ENCODE measurements around the gene CHST15. TPM values are rescaled to one million over a fixed set of nuclear protein-coding genes. Genes with fewer than 3 reads are reported as not detected.
"Not testable (repeated sequence)": the region's sequence is repeated elsewhere in the genome, so short reads cannot be mapped to it uniquely, and the experiment has no call there.

The CHST15 gene
- polyA plus RNA-seq, 3 donors: 17.5 to 20.6 (median 19.3) TPM

- DNase-seq (ENCODE audit: low read depth in 3 of 3, low spot score in 2 of 3): no peak
Measured at GRCh38 chr10:124100124-124100523, 6.7 kb upstream of the CHST15 start.

- no peak for DNase-seq (ENCODE audit: low read depth in 3 of 3, low spot score in 2 of 3)
Measured at GRCh38 chr10:124099604-124100003, 6.2 kb upstream of the CHST15 start.

- DNase-seq (ENCODE audit: low read depth in 3 of 3, low spot score in 2 of 3): no peak
Measured at GRCh38 chr10:124098575-124098974, 5.2 kb upstream of the CHST15 start.

GRCh38 chr10:124097883-124098282 lies 4.5 kb upstream of the CHST15 start:
- no peak for DNase-seq (ENCODE audit: low read depth in 3 of 3, low spot score in 2 of 3)

- DNase-seq (ENCODE audit: low read depth in 3 of 3, low spot score in 2 of 3): no peak
Measured at GRCh38 chr10:124096494-124096893, 3.1 kb upstream of the CHST15 start.

GRCh38 chr10:124095801-124096200 lies 2.4 kb upstream of the CHST15 start:
- not testable (repeated sequence) for DNase-seq (ENCODE audit: low read depth in 3 of 3, low spot score in 2 of 3)

GRCh38 chr10:124095096-124095495 lies 1.7 kb upstream of the CHST15 start:
- no peak for DNase-seq (ENCODE audit: low read depth in 3 of 3, low spot score in 2 of 3)

GRCh38 chr10:124094419-124094785 lies 1.0 kb upstream of the CHST15 start:
- DNase-seq (ENCODE audit: low read depth in 3 of 3, low spot score in 2 of 3): no peak

GRCh38 chr10:124093774-124094418 lies 498 bp upstream of the CHST15 start:
- DNase-seq (ENCODE audit: low read depth in 3 of 3, low spot score in 2 of 3): not testable (repeated sequence)

- DNase-seq (ENCODE audit: low read depth in 3 of 3, low spot score in 2 of 3): no peak
Measured at GRCh38 chr10:124092250-124092859, 1.0 kb downstream of the CHST15 start.

- DNase-seq (ENCODE audit: low read depth in 3 of 3, low spot score in 2 of 3): no peak
Measured at GRCh38 chr10:124091646-124092249, 1.6 kb downstream of the CHST15 start.

GRCh38 chr10:124090601-124091209 lies 2.7 kb downstream of the CHST15 start:
- DNase-seq (ENCODE audit: low read depth in 3 of 3, low spot score in 2 of 3): no peak

GRCh38 chr10:124089859-124090258 lies 3.5 kb downstream of the CHST15 start:
- DNase-seq (ENCODE audit: low read depth in 3 of 3, low spot score in 2 of 3): no peak

GRCh38 chr10:124088915-124089314 lies 4.5 kb downstream of the CHST15 start:
- DNase-seq (ENCODE audit: low read depth in 3 of 3, low spot score in 2 of 3): no peak

GRCh38 chr10:124087672-124088634 lies 5.4 kb downstream of the CHST15 start:
- DNase-seq (ENCODE audit: low read depth in 3 of 3, low spot score in 2 of 3): no peak

- no peak for DNase-seq (ENCODE audit: low read depth in 3 of 3, low spot score in 2 of 3)
Measured at GRCh38 chr10:124086787-124087671, 6.4 kb downstream of the CHST15 start.

- DNase-seq (ENCODE audit: low read depth in 3 of 3, low spot score in 2 of 3): no peak
Measured at GRCh38 chr10:124086097-124086710, 7.2 kb downstream of the CHST15 start.

GRCh38 chr10:124085680-124086079 lies 7.7 kb downstream of the CHST15 start:
- no peak for DNase-seq (ENCODE audit: low read depth in 3 of 3, low spot score in 2 of 3)

GRCh38 chr10:124084708-124085107 lies 8.7 kb downstream of the CHST15 start:
- DNase-seq (ENCODE audit: low read depth in 3 of 3, low spot score in 2 of 3): no peak

All from right renal cortex interstitium (tissue), 3 donors.